IMR-90 (cell line): ENCODE measurements around the gene DYNLT3. TPM values are rescaled to one million over a fixed set of nuclear protein-coding genes. Genes with fewer than 3 reads are reported as not detected.

Experiments
- ATAC-seq: fragments of 200-7000 bp; cut with Tn5 transposase; 2 replicates; pipeline ENCODE4 v1.9.1; 2020; ENCODE audit warnings: low read depth, mild to moderate bottlenecking, moderate library complexity
- BruUV-seq: library from RNA; stranded (reverse); fragments of 400-500 nt; replicated peaks from 2 replicates; lab custom pipeline; 2021; lab: Mats Ljungman, UMichigan
- CTCF ChIA-PET: fragments of 300-600 bp; formaldehyde crosslinking; extraction: SDS; loops from one replicate; lab custom pipeline; 2021; ENCODE audit warnings: antibody characterized with exemption; lab: Yijun Ruan, JAX
- POLR2A ChIA-PET: fragments of 300-600 bp; sonication (Branson Sonifier 250); formaldehyde crosslinking; loops from one replicate; lab custom pipeline; 2022; ENCODE audit warnings: antibody characterized with exemption; ENCODE audit not compliant: unreplicated experiment; lab: Charles Lee
- DNase-seq: peaks from one replicate; pipeline ENCODE4 v3.0.0; 2013
- H2AFZ ChIP-seq: replicated peaks from 2 replicates; pipeline ENCODE3; 2013; ENCODE audit warnings: low read length, mild to moderate bottlenecking; ENCODE audit not compliant: poor library complexity
- H2AK5ac ChIP-seq: 2 replicates; pipeline ENCODE4 v1.6.1; 2013; ENCODE audit warnings: low read depth, low read length, inconsistent platforms
- H2AK9ac ChIP-seq: replicated peaks from 2 replicates; pipeline ENCODE3; 2013; ENCODE audit warnings: mild to moderate bottlenecking, low read depth, low read length, moderate library complexity; ENCODE audit not compliant: poor library complexity
- H2BK120ac ChIP-seq: 2 replicates; pipeline ENCODE4 v1.6.1; 2013; ENCODE audit warnings: low read depth, low read length, inconsistent platforms
- H2BK15ac ChIP-seq: 3 replicates; pipeline ENCODE4 v1.6.1; 2013; ENCODE audit warnings: low read depth, low read length, inconsistent platforms
- H2BK20ac ChIP-seq: 2 replicates; pipeline ENCODE4 v1.6.1; 2013; ENCODE audit warnings: low read depth, mild to moderate bottlenecking, inconsistent platforms, low read length, moderate library complexity
- H2BK5ac ChIP-seq: 2 replicates; pipeline ENCODE4 v1.6.1; 2013; ENCODE audit warnings: mild to moderate bottlenecking, low read depth, low read length, inconsistent platforms; ENCODE audit not compliant: poor library complexity, severe bottlenecking
- H3K14ac ChIP-seq: replicated peaks from 2 replicates; pipeline ENCODE4 v1.6.1; 2013; ENCODE audit warnings: low read depth, low read length, inconsistent platforms
- H3K18ac ChIP-seq: 2 replicates; pipeline ENCODE4 v1.6.1; 2013; ENCODE audit warnings: low read depth, low read length, control low read depth
- H3K23ac ChIP-seq: 2 replicates; pipeline ENCODE4 v1.6.1; 2013; ENCODE audit warnings: low read depth, low read length, inconsistent platforms
- H3K27ac ChIP-seq: 2 replicates; pipeline ENCODE4 v1.5.1; 2013; ENCODE audit warnings: mild to moderate bottlenecking, control low read depth, low read length; ENCODE audit not compliant: insufficient read depth
- H3K27me3 ChIP-seq: 2 replicates; pipeline ENCODE4 v1.6.1; 2013; ENCODE audit warnings: low read length; ENCODE audit not compliant: control insufficient read depth, insufficient read depth
- H3K36me3 ChIP-seq: 2 replicates; pipeline ENCODE4 v1.6.1; 2013; ENCODE audit warnings: low read length, mixed read lengths; ENCODE audit not compliant: control insufficient read depth, insufficient read depth
- H3K4ac ChIP-seq: 2 replicates; pipeline ENCODE4 v1.6.1; 2013; ENCODE audit warnings: low read depth, low read length, inconsistent platforms
- H3K4me1 ChIP-seq: 2 replicates; pipeline ENCODE4 v1.6.1; 2013; ENCODE audit warnings: low read length, mixed read lengths; ENCODE audit not compliant: control insufficient read depth, insufficient read depth
- H3K4me2 ChIP-seq: 2 replicates; pipeline ENCODE4 v1.6.1; 2013; ENCODE audit warnings: low read depth, mild to moderate bottlenecking, control low read depth, low read length, moderate library complexity
- H3K4me3 ChIP-seq: 2 replicates; pipeline ENCODE4 v1.5.1; 2013; ENCODE audit warnings: low read depth, mild to moderate bottlenecking, control low read depth, low read length, moderate library complexity; ENCODE audit not compliant: insufficient read depth
- H3K56ac ChIP-seq: 2 replicates; pipeline ENCODE4 v1.6.1; 2013; ENCODE audit warnings: low read length, inconsistent platforms; ENCODE audit not compliant: insufficient read depth; ENCODE audit errors: extremely low read depth
- H3K79me1 ChIP-seq, 2 experiments: 2 replicates each; pipeline ENCODE4 v1.6.1; 2013; ENCODE audit warnings: low read length in 2 of 2, inconsistent platforms in 1 of 2, low read depth in 1 of 2
- H3K9ac ChIP-seq: 2 replicates; pipeline ENCODE4 v1.6.1; 2013; ENCODE audit warnings: low read depth, low read length, control low read depth
- H3K9me1 ChIP-seq: 2 replicates; pipeline ENCODE4 v1.6.1; 2013; ENCODE audit warnings: low read length, inconsistent platforms; ENCODE audit not compliant: insufficient read depth
- H3K9me3 ChIP-seq: 2 replicates; pipeline ENCODE4 v1.6.1; 2013; ENCODE audit warnings: low read length; ENCODE audit not compliant: control insufficient read depth, insufficient read depth
- H4K20me1 ChIP-seq: 2 replicates; pipeline ENCODE4 v1.6.1; 2013; ENCODE audit warnings: low read length, inconsistent platforms; ENCODE audit not compliant: insufficient read depth
- H4K5ac ChIP-seq: 2 replicates; pipeline ENCODE4 v1.6.1; 2013; ENCODE audit warnings: mild to moderate bottlenecking, low read depth, low read length, control low read depth
- H4K8ac ChIP-seq, 2 experiments: 2 replicates each; pipeline ENCODE4 v1.6.1; 2013; ENCODE audit warnings: low read depth in 2 of 2, low read length in 2 of 2, control low read depth in 1 of 2, inconsistent platforms in 1 of 2
- H4K91ac ChIP-seq: 2 replicates; pipeline ENCODE4 v1.6.1; 2013; ENCODE audit warnings: low read depth, low read length, inconsistent platforms; ENCODE audit not compliant: insufficient read depth
- BHLHE40 ChIP-seq: fragments of 150-350 bp; IDR thresholded peaks from 2 replicates; pipeline ENCODE4 v1.6.1; 2016; ENCODE audit warnings: mild to moderate bottlenecking, low read depth, low read length
- CEBPB ChIP-seq: IDR thresholded peaks from 2 replicates; pipeline ENCODE4 v1.6.1; 2012; ENCODE audit warnings: low read depth, low read length, improper control_type of control experiment
- CHD1 ChIP-seq: IDR thresholded peaks from 2 replicates; pipeline ENCODE4 v1.6.1; 2012; ENCODE audit warnings: low read depth, low read length, improper control_type of control experiment
- FOS ChIP-seq: fragments of 150-350 bp; IDR thresholded peaks from 2 replicates; pipeline ENCODE4 v1.6.1; 2016; ENCODE audit warnings: low read depth, low read length
- MXI1 ChIP-seq: IDR thresholded peaks from 2 replicates; pipeline ENCODE4 v1.6.1; 2012; ENCODE audit warnings: low read depth, mild to moderate bottlenecking, low read length, moderate library complexity, borderline replicate concordance
- RFX5 ChIP-seq: IDR thresholded peaks from 2 replicates; pipeline ENCODE4 v1.8.0; 2012; ENCODE audit warnings: low read depth, mild to moderate bottlenecking, low read length, moderate library complexity
- WGBS, 2 experiments: methylation state at CpG; one replicate each; pipeline versions ENCODE4 v1.1.5 to v1.1.7; 2013; ENCODE audit warnings: missing lambda C conversion rate in 2 of 2; ENCODE audit not compliant: insufficient read length in 1 of 2; ENCODE audit errors: extremely low coverage in 2 of 2; 5-methylcytosine and 5-hydroxymethylcytosine counted together
- dilution Hi-C: fragments of 300-500 bp; cut with HindIII; formaldehyde crosslinking; loops from one replicate; pipeline ENCODE4 v1.14.3; 2018; ENCODE audit warnings: low sequenced_read_pairs; ENCODE audit not compliant: unreplicated experiment
- in situ Hi-C: fragments of 300-500 bp; cut with MboI; formaldehyde crosslinking; loops from 3 replicates; pipeline ENCODE4 v1.14.3; 2019; ENCODE audit warnings: low sequenced_read_pairs, inconsistent platforms, mixed read lengths
- intact Hi-C: fragments of 100-400 bp; cut with micrococcal nuclease; formaldehyde crosslinking; loops from 2 replicates; pipeline ENCODE4 v1.10.0; 2022
- polyA plus RNA-seq, 3 experiments: library from polyadenylated mRNA; depleted of rRNA; stranded (reverse); fragments of >200 nt; gene quantifications; 2 replicates each; pipeline ENCODE4 v1.2.3, GENCODE V29; 2012; ENCODE audit warnings: low replicate concordance in 1 of 3
- total RNA-seq: library from RNA; depleted of rRNA; stranded (reverse); fragments of >200 nt; gene quantifications from 2 replicates; pipeline ENCODE4 v1.2.3, GENCODE V29; 2012
- TF ChIP-seq, protein P1 (sequence below): conservative IDR thresholded peaks from 2 replicates; pipeline ENCODE4 v1.5.1; 2012; ENCODE audit warnings: mild to moderate bottlenecking, low read depth, low read length, improper control_type of control experiment
- TF ChIP-seq, protein P2 (sequence below): fragments of 150-350 bp; IDR thresholded peaks from 2 replicates; pipeline ENCODE4 v1.6.1; 2017; ENCODE audit warnings: mild to moderate bottlenecking, antibody characterized with exemption, low read length, low read depth

DYNLT3 gene
- total and polyA plus RNA-seq, 2 of the 4 experiments (the other 2 are of a cell fraction) = 15.7 to 18.8 TPM

DNA sequence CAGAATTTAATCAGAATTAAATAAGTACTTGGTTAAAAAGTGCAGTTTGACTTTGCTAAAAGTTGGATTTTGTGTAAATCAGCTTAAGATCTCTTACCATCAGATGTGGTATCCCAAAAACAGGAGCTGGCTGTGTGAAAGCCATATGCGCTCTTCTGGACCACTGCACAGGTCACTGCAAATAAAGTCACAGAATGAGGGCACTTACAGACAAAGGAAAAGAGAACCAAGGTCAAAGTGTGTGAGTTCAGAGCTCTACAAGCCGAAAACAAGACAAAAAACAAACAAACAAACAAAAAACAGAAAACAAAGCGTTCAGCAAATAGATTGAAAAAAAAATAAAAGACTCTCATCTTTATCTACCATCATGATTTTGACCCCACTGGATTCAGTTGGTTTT, 6.4 kb downstream of the DYNLT3 start:
- Histone ChIP-seq H3K27me3 (no peaks in the 10 kb centered on the region), H4K20me1 (no peaks in the 10 kb centered on the region), H3K27ac (no peak overlapping the region), H3K4me2 (no peak overlapping the region), H3K56ac (no peak overlapping the region), H2BK15ac (no peak overlapping the region), H3K4me1 (no peaks in the 10 kb centered on the region), H3K9ac (no peak overlapping the region), H2AK9ac (no peak overlapping the region), H2BK5ac (no peak overlapping the region), H3K36me3 (peaks cover 2% of the 10 kb centered on the region; the same call in 1 of the 2 replicates), H3K18ac (no peak overlapping the region), H4K91ac (no peak overlapping the region), H4K8ac (no peak overlapping the region), H3K4me3 (no peak overlapping the region), H2AK5ac (no peak overlapping the region), H3K23ac (no peak overlapping the region), H4K5ac (no peak overlapping the region), H3K9me3 (peaks cover 2% of the 10 kb centered on the region; the same call in 1 of the 2 replicates), H3K9me1 (no peaks in the 10 kb centered on the region), H3K4ac (no peak overlapping the region), H3K14ac (no peak overlapping the region), H2BK20ac (no peak overlapping the region), H2AFZ (no peak overlapping the region), H2BK120ac (no peak overlapping the region), H3K79me1 (peaks cover 3% of the 10 kb centered on the region in 2 experiments; a peak in 1 of 4 replicates)
- TF ChIP-seq, protein P1, sequence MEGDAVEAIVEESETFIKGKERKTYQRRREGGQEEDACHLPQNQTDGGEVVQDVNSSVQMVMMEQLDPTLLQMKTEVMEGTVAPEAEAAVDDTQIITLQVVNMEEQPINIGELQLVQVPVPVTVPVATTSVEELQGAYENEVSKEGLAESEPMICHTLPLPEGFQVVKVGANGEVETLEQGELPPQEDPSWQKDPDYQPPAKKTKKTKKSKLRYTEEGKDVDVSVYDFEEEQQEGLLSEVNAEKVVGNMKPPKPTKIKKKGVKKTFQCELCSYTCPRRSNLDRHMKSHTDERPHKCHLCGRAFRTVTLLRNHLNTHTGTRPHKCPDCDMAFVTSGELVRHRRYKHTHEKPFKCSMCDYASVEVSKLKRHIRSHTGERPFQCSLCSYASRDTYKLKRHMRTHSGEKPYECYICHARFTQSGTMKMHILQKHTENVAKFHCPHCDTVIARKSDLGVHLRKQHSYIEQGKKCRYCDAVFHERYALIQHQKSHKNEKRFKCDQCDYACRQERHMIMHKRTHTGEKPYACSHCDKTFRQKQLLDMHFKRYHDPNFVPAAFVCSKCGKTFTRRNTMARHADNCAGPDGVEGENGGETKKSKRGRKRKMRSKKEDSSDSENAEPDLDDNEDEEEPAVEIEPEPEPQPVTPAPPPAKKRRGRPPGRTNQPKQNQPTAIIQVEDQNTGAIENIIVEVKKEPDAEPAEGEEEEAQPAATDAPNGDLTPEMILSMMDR = no peak
- TF ChIP-seq CHD1 (no peak), MXI1 (no peak), RFX5 (no peak), BHLHE40 (no peak), FOS (no peak), CEBPB (no peak)
- TF ChIP-seq, protein P2, sequence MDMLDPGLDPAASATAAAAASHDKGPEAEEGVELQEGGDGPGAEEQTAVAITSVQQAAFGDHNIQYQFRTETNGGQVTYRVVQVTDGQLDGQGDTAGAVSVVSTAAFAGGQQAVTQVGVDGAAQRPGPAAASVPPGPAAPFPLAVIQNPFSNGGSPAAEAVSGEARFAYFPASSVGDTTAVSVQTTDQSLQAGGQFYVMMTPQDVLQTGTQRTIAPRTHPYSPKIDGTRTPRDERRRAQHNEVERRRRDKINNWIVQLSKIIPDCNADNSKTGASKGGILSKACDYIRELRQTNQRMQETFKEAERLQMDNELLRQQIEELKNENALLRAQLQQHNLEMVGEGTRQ = no peak
- POLR2A ChIA-PET = no interaction called here
- intact Hi-C loops = no loop called here
- ATAC-seq (no peak), DNase-seq (no peak)
- dilution Hi-C loops = no loop called here
- CTCF ChIA-PET = interaction anchor here (1.7 kb wide), 1 partner anchor 16 kb away, joined by 6 read pairs; no protein-coding TSS in a partner anchor
- no CpG with 5 or more reads among the region's 3 CpGs for WGBS, 2 experiments
- in situ Hi-C loops = no loop called here
- no TSS peak for BruUV-seq
